ENCODE data around the gene CLEC16A.

CLEC16A gene

DNA sequence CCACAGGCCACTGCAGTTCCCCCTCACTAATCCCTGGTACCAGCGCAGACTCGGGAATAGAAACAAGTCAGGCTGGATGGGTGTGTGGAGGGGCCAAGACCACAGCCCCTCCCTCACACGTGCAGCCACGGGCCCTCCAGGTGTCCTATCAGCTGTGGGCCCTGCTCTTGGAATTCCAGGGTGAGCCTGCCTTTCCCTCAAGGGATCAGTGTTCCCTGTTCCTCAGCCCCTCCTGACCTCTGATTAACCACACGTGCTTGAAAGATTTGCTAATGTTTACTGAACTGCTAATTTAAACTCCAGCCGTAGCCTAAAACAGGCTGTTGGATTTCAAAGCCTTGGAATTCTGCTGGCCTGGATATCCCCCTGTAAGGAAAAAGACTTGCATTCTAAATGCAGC is 165.2 kb downstream of the CLEC16A start:
- no peak overlapping the region for H3K27ac ChIP-seq

DNA sequence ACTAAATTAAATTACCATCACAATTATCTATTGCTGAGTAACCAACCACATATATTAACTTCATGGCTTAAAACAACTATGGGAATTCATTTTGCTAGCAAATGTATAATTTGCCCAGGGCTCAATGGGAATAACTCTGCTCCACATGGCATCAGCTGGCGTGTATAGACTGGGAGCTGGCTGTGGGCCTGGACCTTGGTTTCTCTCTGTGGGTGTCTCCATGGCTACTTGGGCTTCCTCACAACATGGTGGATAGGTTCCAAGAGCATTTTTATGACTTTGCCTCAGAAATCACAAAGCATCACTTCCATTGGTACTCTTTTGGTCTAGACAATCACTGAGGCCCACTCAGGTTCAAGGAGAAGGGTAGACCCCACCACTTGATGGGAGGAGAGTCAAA is 166.8 kb downstream of the CLEC16A start:
- Histone ChIP-seq H3K27me3 (ENCODE audit: insufficient read depth, low read depth) (no peaks in the 10 kb centered on the region), H3K9ac (no peak overlapping the region), H3K79me2 (ENCODE audit: insufficient read depth, low read depth) (no peaks in the 10 kb centered on the region), H3K4me3 (IDR thresholded peaks at IDR 0.05; ENCODE audit: insufficient read depth, low read depth, low read length) (no peak overlapping the region), H3K4me1 (ENCODE audit: low read depth, poor library complexity, severe bottlenecking) (peaks cover 10% of the 10 kb centered on the region), H3K4me2 (no peak overlapping the region), H3K36me3 (ENCODE audit: insufficient read depth) (no peaks in the 10 kb centered on the region), H3K27ac (no peak overlapping the region), H2AFZ (ENCODE audit: low read depth) (no peak overlapping the region), H4K20me1 (ENCODE audit: insufficient read depth) (no peaks in the 10 kb centered on the region)
- TF ChIP-seq, protein P1, sequence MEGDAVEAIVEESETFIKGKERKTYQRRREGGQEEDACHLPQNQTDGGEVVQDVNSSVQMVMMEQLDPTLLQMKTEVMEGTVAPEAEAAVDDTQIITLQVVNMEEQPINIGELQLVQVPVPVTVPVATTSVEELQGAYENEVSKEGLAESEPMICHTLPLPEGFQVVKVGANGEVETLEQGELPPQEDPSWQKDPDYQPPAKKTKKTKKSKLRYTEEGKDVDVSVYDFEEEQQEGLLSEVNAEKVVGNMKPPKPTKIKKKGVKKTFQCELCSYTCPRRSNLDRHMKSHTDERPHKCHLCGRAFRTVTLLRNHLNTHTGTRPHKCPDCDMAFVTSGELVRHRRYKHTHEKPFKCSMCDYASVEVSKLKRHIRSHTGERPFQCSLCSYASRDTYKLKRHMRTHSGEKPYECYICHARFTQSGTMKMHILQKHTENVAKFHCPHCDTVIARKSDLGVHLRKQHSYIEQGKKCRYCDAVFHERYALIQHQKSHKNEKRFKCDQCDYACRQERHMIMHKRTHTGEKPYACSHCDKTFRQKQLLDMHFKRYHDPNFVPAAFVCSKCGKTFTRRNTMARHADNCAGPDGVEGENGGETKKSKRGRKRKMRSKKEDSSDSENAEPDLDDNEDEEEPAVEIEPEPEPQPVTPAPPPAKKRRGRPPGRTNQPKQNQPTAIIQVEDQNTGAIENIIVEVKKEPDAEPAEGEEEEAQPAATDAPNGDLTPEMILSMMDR (conservative IDR thresholded peaks at IDR 0.05; ENCODE audit: low read depth, low read length), result no peak

More for the DNA sequence above, 165.2 kb downstream of the CLEC16A start:
- Histone ChIP-seq H3K36me3 (ENCODE audit: insufficient read depth) (no peaks in the 10 kb centered on the region), H3K79me2 (ENCODE audit: insufficient read depth, low read depth) (no peaks in the 10 kb centered on the region), H3K4me3 (IDR thresholded peaks at IDR 0.05; ENCODE audit: insufficient read depth, low read depth, low read length) (no peak overlapping the region), H2AFZ (ENCODE audit: low read depth) (no peak overlapping the region), H3K9ac (no peak overlapping the region), H3K4me2 (no peak overlapping the region), H3K4me1 (ENCODE audit: low read depth, poor library complexity, severe bottlenecking) (peaks cover 26% of the 10 kb centered on the region), H3K27me3 (ENCODE audit: insufficient read depth, low read depth) (no peaks in the 10 kb centered on the region), H4K20me1 (ENCODE audit: insufficient read depth) (no peaks in the 10 kb centered on the region)
- TF ChIP-seq, protein P1 (conservative IDR thresholded peaks at IDR 0.05; ENCODE audit: low read depth, low read length), result no peak

DNA sequence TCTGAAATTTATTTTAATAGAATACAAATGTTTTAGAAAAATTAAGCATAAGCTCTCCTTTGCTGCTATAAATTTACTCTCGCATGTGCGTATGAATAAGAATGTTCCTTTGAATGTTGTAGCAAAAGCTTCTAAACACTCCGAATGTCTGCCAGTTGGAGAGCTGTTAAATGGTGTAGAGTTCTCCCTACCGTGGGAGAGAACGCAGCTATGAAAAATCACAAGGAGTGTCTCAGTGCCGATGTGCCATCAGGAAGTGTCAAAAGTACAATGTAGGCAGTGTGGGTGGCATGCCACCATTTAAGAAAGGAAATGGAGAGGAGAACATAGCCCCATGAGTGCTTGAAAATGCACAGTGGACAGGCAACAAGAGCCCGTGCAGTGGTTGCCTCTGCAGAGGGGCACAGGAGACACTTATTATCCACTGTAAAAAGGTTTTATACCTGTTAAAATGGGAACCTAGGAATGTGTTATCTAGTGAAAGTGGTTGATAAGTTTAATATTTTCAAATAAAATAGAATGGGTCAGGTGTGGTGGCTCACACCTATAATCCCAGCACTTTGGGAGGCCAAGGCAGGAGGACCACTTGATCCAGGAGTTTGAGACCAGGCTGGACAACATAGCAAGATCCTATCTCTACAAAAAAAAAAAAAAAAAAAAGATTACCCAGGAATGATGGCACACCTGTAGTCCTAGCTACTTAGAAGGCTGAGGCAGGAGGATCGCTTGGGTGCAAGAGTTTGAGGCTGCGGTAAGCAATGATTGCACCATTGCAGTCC is 167.7 kb downstream of the CLEC16A start:
- Histone ChIP-seq H3K27me3 (ENCODE audit: insufficient read depth, low read depth) (no peaks in the 10 kb centered on the region), H3K36me3 (ENCODE audit: insufficient read depth) (no peaks in the 10 kb centered on the region), H2AFZ (ENCODE audit: low read depth) (no peak overlapping the region), H3K79me2 (ENCODE audit: insufficient read depth, low read depth) (no peaks in the 10 kb centered on the region), H3K9ac (no peak overlapping the region), H3K4me2 (no peak overlapping the region), H3K4me3 (IDR thresholded peaks at IDR 0.05; ENCODE audit: insufficient read depth, low read depth, low read length) (no peak overlapping the region), H3K27ac (no peak overlapping the region), H3K4me1 (ENCODE audit: low read depth, poor library complexity, severe bottlenecking) (peaks cover 1% of the 10 kb centered on the region), H4K20me1 (ENCODE audit: insufficient read depth) (no peaks in the 10 kb centered on the region)
- TF ChIP-seq, protein P1 (conservative IDR thresholded peaks at IDR 0.05; ENCODE audit: low read depth, low read length), result no peak

DNA sequence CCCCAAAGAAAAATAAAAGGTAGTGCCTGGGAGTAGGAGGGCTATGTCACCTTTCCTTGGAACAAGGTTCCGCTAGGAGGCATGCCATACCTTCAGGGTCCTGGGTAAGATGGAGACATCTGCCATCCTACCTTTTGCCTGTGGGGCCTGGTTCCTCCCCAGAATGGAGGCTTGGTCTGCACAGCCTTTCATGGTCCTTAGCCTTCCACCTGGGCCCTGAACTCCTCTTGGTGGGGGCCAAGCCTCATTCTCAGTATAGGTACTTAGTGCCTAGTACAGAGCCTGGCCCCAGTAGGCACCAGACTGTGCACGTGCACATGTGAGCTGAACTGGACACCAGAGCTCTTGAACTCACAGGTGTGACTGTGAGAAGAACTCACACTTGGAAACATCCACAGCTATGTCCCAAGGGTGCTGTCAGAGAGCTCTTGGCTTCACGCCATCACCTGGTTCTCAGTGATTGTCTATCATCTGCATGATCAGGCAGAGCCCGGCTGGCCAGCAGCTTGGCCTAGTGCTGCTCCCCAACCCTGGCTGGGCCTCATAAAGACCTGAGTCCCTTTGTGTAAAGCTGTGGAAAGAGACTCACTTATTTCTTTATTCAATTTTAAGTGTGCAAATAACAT is 168.5 kb downstream of the CLEC16A start:
- Histone ChIP-seq H3K9ac (no peak overlapping the region), H3K4me2 (no peak overlapping the region), H3K27me3 (ENCODE audit: insufficient read depth, low read depth) (no peaks in the 10 kb centered on the region), H3K4me3 (IDR thresholded peaks at IDR 0.05; ENCODE audit: insufficient read depth, low read depth, low read length) (no peak overlapping the region), H3K27ac (no peak overlapping the region), H2AFZ (ENCODE audit: low read depth) (no peak overlapping the region), H3K4me1 (ENCODE audit: low read depth, poor library complexity, severe bottlenecking) (no peaks in the 10 kb centered on the region), H3K36me3 (ENCODE audit: insufficient read depth) (no peaks in the 10 kb centered on the region), H4K20me1 (ENCODE audit: insufficient read depth) (no peaks in the 10 kb centered on the region), H3K79me2 (ENCODE audit: insufficient read depth, low read depth) (no peaks in the 10 kb centered on the region)
- TF ChIP-seq, protein P1 (conservative IDR thresholded peaks at IDR 0.05; ENCODE audit: low read depth, low read length), result no peak
